Dedifferentiated amniotic fluid mesenchymal stem cell (primary cell): ENCODE measurements around the gene MAP4K4.

Source experiments
- DNase-seq: peaks from one replicate; pipeline ENCODE4 v3.0.0-alpha.2; 2016; ENCODE audit errors: extremely low spot score

MAP4K4 gene

DNA sequence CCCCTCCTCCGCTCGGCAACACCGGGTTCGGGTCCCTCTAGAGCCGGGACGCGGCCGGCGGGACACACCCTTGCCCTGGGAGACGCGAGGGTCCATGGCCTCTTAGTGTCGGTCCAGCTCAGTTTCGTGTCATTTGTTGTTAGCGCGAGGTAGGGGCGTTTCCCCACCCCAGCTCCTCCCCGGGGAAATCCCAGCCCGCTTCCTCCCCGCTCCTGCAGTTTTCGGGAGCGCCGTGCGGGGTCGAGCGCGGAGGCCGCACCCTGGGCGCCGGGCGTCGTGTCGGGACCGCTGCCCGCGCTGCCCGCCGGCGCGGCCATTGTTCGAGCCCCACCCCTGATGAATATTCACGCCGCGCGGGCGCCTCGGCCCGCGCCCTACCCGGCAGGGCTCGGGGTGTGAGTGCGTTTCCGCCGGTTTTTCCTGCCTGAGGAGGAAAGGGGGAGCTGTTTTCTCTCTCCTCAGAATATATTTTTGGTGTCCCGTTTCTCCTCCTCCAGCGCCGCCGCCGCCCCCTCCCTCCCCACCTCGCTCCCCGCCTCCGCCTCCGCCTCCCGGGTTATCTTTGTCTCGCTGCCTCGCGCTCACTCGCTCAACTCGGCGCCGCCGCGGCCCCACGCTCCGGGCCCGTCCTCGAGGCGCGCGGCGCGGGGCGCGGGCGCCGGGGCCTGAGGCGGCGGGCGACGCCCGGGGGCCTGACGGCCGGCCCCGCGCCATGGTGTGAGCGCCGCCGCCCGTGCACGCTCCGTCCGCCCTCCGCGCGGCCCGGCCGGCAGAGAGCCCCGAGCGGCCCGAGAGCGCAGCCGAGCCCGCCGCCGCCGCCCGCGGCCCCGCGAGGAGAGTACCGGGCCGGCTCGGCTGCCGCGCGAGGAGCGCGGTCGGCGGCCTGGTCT, at the start of gene MAP4K4:
TSS of gene MAP4K4 (plus strand) at position 584 of the 890 bp plus-strand sequence. CDS start 374 bp downstream, outside the sequence.
- DNase-seq = peak; percentile 77

DNA sequence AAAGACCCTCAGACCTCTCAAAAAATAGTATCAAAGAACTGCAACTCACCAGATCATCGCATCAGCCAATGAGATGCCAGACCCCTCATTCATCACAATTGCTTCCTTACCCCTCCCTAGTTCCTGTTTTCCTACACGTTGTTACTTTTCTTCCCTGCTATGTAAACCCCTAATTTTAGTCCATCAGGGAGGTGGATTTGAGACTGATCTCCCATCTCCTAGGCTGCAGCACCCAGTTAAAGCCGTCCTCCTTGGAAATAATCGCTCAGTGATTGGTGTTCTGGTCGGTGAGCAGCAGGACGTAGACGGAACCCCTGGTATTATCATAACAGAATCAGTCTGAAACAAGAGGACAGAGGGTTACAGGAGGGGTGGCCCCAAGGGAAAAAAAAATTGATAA, 44.0 kb upstream of the MAP4K4 start:
- DNase-seq = no peak

DNA sequence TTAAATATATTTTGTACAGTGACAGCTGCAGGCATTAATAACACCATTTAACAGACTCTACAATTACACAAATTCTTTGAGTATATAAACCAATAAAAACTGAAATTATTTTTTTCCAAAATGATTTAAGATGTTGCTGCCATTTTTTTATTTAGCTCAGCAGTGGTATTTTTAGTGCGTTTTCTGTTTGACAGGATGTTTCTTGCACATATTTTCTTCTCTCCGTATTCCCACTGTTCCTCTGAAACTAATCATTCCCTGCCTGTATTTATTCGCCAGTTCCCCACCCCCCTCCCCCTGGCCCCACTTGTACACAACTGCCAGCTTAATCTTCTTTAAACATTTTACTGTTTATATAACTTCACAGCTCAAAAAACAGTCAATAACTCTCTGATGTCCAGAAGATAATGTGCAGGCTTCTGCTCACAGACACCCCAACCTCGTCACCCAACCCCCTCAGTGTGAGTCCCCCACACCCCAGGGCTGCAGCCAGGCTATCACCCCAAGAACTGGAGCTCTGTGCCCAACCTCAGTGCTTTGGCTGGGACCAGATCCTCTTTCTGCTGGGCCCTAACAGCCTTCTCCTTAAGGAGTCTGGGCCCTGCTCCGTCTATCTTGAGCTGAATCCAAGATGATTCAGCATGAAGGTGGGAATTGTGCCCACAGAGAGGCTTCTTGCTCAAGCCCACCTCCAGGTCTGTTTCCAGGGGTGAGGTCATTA, 41.6 kb upstream of the MAP4K4 start:
- DNase-seq = no peak

DNA sequence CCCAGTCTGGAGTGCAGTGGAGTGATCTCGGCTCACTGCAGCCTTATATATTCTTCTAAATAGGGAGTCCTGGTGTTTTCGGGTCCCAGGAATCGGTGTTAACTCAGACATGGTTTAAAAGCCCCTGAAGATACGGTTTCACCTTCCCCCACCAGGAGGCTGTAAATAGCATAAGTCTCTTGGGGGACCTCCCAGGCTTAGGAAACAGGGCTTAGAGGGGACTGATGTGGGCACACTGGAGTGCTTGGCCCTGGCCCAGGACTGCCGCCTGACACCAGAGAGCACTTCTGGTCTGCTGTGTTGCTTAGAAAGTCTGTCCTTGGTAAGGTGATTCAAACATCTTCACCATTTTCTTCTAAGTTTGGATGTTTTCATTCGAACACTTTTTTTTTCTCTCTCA, 39.7 kb upstream of the MAP4K4 start:
- DNase-seq = no peak

DNA sequence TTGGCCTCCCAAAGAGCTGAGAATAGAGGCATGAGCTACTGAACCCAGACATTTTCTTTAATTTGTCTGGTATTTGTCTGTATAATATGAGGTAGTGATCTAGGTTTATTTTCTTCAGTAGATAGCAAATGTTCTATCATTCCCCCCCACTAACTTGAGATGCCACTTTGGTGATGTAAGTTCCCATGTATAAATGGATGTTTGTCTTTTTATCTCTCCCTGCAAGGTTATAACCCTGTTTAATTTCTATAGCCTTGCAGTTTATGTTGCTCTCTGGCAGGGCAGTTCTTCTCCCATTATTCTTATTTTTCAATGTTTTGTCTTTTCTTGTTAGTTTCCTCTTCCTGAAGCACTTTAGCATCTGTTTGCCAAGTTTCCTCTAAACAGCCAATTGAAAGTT, 39.1 kb upstream of the MAP4K4 start:
- DNase-seq = no peak

DNA sequence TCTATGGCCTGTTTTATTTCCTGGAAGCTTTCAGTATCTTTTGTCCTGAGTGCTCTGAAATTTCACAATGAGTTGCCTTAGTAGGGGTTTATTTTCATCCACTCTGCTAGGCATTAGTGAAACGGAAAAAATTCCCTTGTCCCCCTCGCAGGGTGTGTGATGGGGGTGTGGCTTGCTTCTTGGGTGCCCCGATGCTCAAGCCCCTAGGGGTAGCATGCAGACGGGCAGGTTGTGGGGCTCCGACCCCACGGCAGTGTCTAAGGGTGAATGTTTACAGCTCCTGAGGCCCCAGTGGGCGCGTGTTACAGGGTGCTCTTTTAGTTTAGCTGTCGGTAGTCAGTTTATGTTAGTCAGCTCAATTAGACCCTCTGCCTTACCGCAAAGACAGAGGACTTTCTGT, 32.2 kb upstream of the MAP4K4 start:
- DNase-seq = no peak

DNA sequence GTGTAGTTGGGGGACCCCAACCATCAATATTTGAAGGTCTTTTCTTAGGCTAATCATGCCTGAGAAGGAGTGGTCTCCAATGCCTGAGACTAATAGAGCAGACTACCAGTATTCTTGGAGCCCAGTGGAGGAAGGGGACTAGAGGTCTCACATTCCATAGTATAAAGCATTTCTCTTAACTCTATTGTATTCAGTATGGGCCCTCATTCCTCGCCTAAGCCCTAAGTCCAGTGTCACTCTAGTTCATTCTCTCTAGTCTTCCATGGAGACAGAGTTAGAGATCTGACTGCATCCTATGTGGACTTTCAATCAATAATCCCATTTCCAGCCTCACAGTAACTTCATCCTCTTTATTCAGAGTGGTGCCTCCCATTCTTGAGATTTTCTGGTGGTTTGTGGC, 29.7 kb upstream of the MAP4K4 start:
- DNase-seq = no peak

DNA sequence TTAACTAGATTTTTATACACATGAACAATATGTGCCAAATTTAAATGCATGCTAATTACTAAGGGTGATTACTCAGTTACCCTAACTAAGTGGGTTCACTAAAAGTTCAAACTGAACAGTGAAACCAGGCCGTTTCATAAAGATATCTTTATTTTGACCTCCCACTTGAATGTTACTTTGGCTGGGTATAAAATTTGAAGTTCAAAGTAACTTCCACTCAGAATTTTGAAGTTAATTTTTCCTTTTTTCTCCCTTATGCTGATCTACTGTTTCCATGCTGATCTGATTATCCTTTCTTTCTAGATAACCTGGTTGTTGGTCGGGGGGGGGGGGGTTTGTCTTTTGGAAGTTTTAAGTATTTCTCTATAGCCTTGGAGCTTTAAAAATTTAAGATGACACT, 25.5 kb upstream of the MAP4K4 start:
- no peak for DNase-seq

DNA sequence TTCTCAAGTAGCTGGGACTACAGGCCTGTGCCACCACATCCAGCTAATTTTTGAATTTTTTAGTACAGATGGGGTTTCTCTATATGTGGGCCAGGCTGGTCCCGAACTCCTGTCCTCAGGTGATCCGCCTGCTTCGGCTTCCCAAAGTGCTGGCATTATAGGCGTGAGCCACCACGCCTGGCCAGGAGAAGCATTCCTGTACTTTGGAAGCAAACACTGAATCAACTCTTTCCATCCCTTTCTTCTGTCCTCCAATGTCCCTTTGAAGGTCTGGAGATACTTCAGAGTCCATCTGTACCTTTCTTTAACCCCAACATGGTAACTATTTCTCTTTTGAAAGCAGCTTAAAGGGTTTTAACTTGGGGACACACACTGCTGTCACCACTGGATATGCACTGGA, 23.6 kb upstream of the MAP4K4 start:
- no peak for DNase-seq

DNA sequence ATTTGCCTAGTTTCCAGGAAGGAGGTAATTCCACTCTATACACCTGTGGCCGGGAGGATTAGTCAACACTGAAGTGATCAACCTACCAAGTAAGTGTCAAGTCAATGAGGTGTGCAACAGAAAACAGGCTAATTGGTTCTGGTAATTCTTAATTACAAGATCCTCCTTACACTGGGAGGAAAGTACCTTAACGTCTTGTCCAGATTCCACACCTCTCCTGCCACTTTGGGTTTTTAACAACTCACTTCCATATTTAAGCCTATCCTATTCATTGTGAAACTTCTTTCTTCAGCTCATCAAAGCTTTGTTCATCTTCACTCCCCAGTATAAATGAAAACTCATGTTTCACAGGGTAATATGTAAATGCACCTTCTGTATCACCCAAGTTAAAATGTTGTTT, 22.0 kb upstream of the MAP4K4 start:
- no peak for DNase-seq

DNA sequence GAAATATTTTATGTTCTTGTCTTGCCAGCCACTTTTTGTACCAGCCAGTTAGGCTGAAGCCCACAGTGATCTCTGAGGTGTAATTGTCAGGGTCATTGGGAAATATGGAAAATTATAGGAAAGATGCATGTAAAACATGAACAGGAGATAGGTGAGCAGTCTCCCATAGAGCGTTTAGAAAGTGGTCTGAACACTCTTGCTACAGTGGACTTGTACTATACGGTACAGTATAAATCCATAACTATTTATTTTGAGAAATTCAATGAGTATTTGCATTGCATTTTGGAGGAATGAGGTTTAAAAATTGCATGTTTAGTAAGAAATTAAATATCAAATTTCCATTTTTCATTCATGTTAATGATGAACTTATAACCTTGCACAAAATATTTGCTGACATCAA, 20.8 kb upstream of the MAP4K4 start:
- DNase-seq = no peak

DNA sequence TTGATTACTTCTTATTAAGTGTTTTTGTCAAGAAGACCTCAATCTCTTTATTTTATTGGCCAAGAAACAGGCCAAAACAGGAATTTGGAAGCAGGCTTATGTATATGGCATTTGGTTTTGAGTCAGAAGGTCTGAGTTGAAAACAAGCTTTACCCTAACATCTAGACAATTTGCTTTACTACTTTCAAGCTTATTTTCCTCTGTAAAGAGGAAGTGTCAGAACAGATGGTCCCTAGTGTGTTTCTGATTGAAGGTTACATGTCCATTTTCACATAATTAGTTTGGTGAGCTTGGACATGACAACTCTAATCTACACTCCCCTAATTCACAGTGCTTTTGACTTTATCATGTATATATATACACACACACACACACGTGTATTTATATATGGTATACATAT, 19.8 kb upstream of the MAP4K4 start:
- DNase-seq = no peak

DNA sequence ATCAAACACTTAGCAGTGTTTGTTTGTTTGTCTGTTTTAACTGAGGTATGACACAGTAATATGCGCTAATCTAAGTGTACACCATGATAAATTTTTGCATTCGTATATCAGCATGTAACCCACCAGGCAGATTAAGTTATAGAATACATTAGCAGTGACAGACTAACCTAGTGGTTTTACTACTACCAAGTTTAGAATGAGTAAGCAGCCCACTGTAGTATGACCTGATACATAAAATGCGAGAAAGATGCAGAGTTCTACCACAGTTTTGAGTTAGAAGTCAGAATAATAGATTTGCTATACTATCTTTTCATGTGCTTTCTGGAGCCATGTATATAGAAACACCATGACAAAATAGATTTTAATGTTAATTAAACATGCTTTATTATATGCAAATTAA, 19.1 kb upstream of the MAP4K4 start:
- no peak for DNase-seq

DNA sequence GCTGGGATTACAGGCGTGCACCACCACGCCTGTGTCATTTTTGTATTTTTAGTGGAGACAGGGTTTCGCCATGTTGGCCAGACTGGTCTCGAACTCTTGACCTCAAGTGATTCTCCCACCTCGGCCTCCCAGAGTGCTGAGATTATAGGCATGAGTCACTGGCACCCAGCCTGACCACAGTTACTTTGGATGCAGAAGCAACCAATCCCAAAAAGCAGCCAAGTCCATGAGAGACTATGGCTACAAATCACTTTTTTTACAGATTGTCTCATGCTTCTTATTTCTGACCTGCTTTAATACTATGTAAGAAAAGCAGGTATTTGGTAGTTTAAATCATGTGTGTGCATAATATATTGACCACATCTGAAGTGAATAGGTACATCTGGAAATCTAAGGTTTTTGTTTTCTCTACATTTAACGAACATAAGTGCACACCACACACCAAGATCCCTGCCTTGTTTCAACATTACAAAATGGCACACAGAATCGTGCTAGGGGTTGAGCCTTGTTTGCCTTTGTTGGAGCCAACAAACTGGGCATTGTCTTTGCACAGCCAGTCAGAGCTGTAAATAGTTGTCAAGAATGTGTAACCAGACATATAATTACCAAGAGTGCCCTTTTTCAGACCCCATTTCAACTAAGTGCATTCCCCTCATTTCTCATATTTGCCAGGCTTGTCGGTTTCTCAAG, 18.3 kb upstream of the MAP4K4 start:
- no peak for DNase-seq

DNA sequence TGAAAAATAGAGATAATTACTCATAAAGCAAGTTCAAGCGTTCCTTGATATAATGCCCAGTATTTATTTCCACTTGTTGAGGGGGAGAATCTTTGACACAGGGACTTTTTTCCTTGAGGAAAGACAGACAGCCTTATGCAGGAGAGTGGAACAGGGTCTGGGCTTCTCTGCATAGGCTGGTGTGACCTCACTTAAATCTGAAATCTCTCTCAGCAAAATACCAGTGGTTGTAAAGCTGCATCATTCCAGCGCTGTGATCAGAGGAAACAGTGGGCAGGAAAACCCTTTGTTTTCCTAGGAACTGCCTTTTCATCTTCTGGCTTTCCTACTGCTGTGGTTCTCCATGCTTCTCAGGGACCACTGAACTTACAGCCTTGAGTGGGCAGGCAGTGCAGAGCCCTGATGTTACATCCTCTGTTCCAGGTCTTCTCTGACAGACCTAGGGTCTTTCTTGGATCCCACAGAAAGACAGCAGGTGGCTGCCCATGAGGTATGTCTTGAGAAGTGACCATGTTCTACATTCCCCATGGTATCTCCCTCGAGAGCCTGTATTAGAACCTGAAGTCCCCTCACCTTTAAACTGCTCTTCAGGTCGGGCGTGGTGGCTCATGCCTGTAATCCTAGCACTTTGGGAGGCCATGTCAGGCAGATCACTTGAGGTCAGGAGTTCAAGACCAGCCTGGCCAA, 17.6 kb upstream of the MAP4K4 start:
- DNase-seq = no peak

DNA sequence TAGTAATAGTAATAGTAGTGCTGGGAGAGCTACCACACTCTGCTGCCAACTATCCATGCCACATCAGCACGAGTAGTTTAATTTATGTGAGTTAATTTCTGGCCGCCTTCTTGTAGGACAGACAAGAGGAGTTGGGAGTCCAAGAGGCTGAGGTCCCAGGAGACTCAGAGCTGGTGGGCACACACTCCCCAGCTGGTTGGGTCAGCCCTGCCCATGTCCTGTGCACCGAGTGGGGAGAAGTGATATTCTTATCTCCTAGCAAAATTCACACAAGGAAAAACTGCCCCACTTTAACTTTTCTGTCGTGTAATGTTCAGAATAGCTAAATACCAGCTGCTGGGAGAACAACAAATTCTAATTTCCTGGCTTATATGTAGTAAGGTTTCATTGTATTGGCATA, 15.2 kb upstream of the MAP4K4 start:
- no peak for DNase-seq

DNA sequence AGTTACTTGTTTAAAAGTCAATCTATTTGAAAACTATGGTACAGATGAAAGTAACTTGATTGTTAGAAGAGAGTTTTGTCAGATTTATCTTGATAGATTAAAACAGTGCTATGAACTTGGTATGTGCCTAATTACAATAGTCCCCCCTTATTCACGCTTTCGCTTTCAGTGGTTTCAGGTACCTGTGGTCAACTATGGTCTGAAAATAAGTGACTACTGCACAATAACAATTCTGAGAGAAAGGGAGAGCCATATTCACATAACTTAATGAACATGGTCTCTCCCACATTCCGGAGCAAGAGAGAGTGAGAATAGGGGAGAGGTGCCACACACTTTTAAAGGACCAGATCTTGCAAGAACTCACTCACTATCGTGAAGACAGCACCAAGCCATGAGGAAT, 13.2 kb upstream of the MAP4K4 start:
- no peak for DNase-seq

DNA sequence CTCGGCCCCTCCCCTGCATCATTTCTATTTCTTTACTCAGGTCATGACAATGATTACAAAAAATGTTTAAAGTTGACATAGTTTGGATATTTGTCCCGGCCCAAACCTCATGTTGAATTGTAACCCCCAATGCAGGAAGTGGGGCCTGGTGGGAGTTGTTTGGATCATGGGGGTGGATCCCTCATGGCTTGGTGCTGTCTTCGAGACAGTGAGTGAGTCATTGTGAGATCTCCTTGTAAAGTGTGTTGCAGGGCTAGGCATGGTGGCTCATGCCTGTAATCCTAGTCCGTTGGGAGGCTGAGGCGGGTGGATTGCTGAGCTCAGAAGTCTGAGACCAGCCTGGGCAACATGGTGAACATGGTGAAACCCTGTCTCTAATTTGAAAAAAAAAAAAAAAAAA, 9.2 kb upstream of the MAP4K4 start:
- no peak for DNase-seq

DNA sequence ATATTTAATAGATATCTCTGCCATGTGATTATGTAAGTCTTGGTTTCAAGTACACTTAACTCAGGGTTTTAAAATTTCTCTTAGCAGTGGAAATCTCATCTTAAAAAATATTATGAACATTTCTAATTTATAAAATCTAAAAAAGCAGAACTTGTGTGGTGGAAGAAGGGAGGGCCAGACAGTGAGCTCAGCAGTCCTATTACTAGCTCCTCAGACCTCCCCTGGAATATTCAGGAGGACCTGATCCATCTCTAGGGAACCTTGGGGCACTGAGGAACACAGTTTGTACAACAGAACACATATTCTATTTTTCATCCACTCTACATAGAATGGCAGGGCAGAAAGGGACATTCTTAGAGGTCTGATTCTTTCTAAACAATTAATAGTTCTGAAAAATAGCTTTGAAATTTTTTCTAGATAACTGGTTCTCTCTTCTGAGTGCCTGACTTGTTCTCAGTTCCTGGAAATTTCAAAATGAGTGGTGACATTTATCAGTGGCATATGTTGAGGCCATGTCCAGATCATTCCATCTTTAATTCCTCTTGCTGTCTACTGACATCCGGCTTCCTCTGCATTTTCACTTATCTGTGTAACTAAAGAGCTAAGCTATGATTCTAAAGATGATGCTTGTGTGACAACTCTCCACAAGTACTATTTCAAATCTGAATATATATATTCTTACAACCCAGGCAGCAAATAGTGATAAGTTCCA, 8.2 kb upstream of the MAP4K4 start:
- no peak for DNase-seq

DNA sequence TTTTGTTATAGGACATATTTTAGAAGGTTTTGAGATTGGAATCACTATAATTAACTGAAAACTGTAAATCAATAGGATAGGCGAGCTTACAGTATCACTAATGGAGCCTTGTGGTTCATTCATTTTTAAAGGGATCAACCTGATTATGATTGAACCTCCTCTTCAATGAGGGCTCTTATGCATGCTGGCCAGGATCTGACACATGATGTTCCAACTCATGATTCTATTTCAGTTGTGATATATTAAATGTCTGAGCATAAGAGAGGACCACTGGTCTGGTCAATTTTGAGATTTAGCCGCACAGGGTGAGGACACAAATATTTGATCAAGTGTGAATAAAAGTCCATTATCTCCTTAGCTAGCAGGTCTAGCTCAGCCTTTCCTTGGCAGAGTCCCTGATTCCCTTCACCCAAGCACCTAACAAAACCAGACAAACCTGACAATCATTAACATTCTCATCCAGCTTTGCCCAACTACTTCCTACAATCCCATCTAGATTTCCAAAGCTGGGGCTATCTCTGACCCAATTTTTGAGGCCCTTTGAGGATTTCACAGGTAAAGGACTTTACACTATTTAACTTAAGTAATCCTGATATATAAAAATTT, 6.9 kb upstream of the MAP4K4 start:
- no peak for DNase-seq

DNA sequence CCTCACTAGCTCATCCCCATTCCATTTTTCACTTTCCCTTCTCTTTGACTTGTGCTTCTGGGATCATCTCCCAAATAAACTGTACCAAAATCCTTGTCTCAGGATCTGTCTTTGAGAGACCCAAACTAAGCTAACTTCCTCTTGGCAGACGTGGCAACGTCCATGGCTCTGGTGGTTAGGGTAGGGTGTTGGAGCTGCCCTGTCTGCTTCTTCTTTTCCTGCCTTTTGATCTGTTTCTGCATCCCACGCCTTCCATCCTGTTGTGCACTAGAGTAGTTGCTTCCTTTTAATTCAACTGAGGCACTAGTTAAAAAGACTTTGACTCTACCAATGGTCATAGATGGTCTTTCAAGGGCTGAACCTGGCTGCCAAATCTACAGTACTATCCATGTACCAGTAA, 5.5 kb upstream of the MAP4K4 start:
- no peak for DNase-seq
